Measurements from ENCODE around the gene VASH1.

- TF ChIP-seq POLR2A (IDR thresholded peaks at IDR 0.05) (no peak), CTCF (IDR thresholded peaks at IDR 0.05) (no peak)
Measured at GRCh38 chr14:76726551-76726970, 34.7 kb upstream of the VASH1 start.
